GM12873 (cell line): ENCODE measurements around the gene NIPAL4.

Experiments used
- CTCF ChIP-seq: IDR thresholded peaks from 2 replicates; pipeline ENCODE4 v1.5.1; 2012; ENCODE audit warnings: low read depth, mild to moderate bottlenecking, moderate library complexity, low read length, control low read depth; ENCODE audit not compliant: insufficient read depth; ENCODE audit errors: missing control alignments

The NIPAL4 gene

GRCh38 chr5:157464519-157465171 lies 4.6 kb downstream of the NIPAL4 start:
- TF ChIP-seq CTCF, result no peak

GRCh38 chr5:157468293-157468965 lies 8.4 kb downstream of the NIPAL4 start:
- no peak for TF ChIP-seq CTCF

- TF ChIP-seq CTCF, result peak; percentile 36
Observed at GRCh38 chr5:157469073-157469472, 9.1 kb downstream of the NIPAL4 start.

GRCh38 chr5:157469687-157470086 lies 9.7 kb downstream of the NIPAL4 start:
- TF ChIP-seq CTCF, result no peak

- no peak for TF ChIP-seq CTCF
Observed at GRCh38 chr5:157470631-157471030, 10.6 kb downstream of the NIPAL4 start.

GRCh38 chr5:157471709-157472108 lies 11.7 kb downstream of the NIPAL4 start:
- peak; percentile 78 for TF ChIP-seq CTCF

- TF ChIP-seq CTCF, result peak; percentile 24
Observed at GRCh38 chr5:157473383-157474320, 13.6 kb downstream of the NIPAL4 start.
